ENCODE data around the gene SCAMP5. TPM values are rescaled to one million over a fixed set of nuclear protein-coding genes. Genes with fewer than 3 reads are reported as not detected.

The SCAMP5 gene
- total RNA-seq, 4 donors from 2014 or later = 7.6 to 16.7 (median 10.1) TPM

DNA sequence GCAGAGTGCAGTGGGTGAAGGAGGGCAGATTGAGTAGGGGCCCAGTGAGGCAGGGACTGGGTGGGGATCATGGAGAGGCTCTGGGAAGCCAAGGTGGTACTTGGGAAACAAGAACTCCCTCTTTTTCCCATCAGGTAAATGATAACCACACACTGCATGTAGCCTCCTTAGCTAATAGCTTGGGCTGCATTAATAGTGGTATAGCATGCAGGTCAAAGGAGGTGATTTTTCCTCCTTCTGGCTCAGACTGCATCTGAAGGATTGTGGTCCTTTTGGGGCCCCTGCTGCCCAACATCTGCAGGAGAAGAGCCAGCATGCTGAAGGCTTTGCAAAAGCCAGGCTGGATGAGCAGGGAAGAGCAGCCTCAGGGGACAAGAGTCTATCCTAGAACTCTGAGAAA is 73.4 kb downstream of the SCAMP5 start:
- Histone ChIP-seq H3K4me1 (no peaks in the 10 kb centered on the region), H3K4me3 (replicated peaks in 1 of 3) (no peak overlapping the region), H3K27ac (no peak overlapping the region), H3K36me3 (no peaks in the 10 kb centered on the region), H3K9me3 (no peaks in the 10 kb centered on the region), H3K27me3 (no peaks in the 10 kb centered on the region)
- intact Hi-C loops (cut with DNase I) = no loop called here
- DNase-seq = no peak
- TF ChIP-seq POLR2A (IDR thresholded peaks at IDR 0.05) = no peak
- TF ChIP-seq, protein P1, sequence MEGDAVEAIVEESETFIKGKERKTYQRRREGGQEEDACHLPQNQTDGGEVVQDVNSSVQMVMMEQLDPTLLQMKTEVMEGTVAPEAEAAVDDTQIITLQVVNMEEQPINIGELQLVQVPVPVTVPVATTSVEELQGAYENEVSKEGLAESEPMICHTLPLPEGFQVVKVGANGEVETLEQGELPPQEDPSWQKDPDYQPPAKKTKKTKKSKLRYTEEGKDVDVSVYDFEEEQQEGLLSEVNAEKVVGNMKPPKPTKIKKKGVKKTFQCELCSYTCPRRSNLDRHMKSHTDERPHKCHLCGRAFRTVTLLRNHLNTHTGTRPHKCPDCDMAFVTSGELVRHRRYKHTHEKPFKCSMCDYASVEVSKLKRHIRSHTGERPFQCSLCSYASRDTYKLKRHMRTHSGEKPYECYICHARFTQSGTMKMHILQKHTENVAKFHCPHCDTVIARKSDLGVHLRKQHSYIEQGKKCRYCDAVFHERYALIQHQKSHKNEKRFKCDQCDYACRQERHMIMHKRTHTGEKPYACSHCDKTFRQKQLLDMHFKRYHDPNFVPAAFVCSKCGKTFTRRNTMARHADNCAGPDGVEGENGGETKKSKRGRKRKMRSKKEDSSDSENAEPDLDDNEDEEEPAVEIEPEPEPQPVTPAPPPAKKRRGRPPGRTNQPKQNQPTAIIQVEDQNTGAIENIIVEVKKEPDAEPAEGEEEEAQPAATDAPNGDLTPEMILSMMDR (IDR thresholded peaks at IDR 0.05) = no peak

DNA sequence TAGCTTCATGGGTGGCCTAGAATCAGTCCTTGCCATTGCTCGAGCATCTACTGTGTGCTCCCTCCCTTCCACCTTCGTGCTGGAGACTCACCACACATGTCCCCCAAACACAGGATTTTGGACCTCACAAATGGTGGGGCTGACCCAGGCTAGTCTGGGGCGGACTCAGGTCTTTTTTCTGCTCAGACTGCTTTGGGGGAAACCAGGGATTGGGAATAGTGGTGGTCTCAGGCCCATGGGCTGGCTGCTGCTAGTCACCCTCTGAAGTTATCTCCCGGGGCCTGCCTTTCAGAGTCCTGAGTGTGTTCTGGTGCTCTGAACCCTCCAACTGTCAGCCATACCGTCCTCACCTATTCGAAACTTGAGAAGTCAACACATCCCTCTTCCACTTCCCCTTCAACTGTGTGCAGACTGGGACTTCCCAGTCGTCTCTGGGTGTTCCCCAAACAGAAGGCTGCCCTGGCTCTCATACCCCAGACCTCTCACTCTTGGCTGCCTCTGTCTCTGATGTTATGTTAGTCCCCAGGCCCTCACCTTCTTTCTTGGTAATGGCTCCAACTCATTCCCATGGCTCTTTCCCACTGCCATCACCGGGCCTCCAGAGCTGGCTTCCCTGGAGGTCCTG is 74.0 kb downstream of the SCAMP5 start:
- no peak overlapping the region for H3K4me3 ChIP-seq (replicated peaks in 1 of 3)
- 85 to 86% methylated on average over 8 of the region's 8 CpGs for WGBS, 2 donors
- no peak for DNase-seq
- H3K27me3 ChIP-seq = no peaks in the 10 kb centered on the region
- H3K27ac ChIP-seq = no peak overlapping the region
- no peaks in the 10 kb centered on the region for H3K9me3 ChIP-seq
- intact Hi-C loops (cut with DNase I) = no loop called here
- TF ChIP-seq POLR2A (IDR thresholded peaks at IDR 0.05) = no peak
- TF ChIP-seq, protein P1 (IDR thresholded peaks at IDR 0.05) = no peak
- H3K36me3 ChIP-seq = no peaks in the 10 kb centered on the region
- H3K4me1 ChIP-seq = no peaks in the 10 kb centered on the region

DNA sequence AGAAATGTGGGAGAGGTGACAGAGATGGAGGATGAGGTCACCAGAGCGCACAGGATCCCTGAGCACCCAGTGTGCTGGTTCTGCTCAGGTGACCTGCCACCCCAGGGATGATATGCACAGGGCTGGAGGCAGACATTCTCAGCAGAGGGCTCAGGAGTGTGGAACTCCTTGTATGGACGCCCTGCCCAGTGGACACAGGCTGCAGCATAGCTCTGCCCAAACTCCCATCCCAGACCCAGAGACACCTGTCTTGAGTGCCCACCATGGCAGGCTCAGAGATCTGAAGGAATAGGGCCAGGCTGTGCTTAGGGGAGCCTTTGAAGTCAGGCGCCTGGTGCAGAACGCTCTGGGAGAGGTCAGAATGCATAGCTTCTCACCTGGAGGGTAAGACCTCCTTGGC is 75.3 kb downstream of the SCAMP5 start:
- H3K4me3 ChIP-seq (replicated peaks in 1 of 3) = no peak overlapping the region
- intact Hi-C loops (cut with DNase I) = no loop called here
- no peak for DNase-seq
- no peak overlapping the region for H3K27ac ChIP-seq
- H3K9me3 ChIP-seq = no peaks in the 10 kb centered on the region
- H3K36me3 ChIP-seq = no peaks in the 10 kb centered on the region
- H3K27me3 ChIP-seq = no peaks in the 10 kb centered on the region
- no peak for TF ChIP-seq POLR2A (IDR thresholded peaks at IDR 0.05)
- TF ChIP-seq, protein P1 (IDR thresholded peaks at IDR 0.05) = no peak
- no peaks in the 10 kb centered on the region for H3K4me1 ChIP-seq
- WGBS, 2 donors = 67 to 100% methylated on average over 2 to 3 of the region's 4 CpGs

Small RNA genes lying within 50 kb of the gene (small RNA-seq; reads per million reads assigned to genes)
- gene AC015720.1 (not detected), gene RF00019 (not detected)

Other genes with a start within 250 kb of the SCAMP5 start
- 1 to 10 TPM; 1.3 to 9.9 (median 2.9) TPM for gene CYP1A2, start 246.7 kb upstream of the SCAMP5 start, total RNA-seq
- 10 to 100 TPM; 18.2 to 24.3 (median 20.3) TPM for gene CSK, start 213.5 kb upstream of the SCAMP5 start, total RNA-seq
- gene LMAN1L, start 182.7 kb upstream of the SCAMP5 start, total RNA-seq = 1 to 10 TPM in 1 of 4 donors, not detected in 3; 3.5 TPM
- not detected for gene CPLX3, start 168.9 kb upstream of the SCAMP5 start, total RNA-seq
- 10 to 100 TPM; 40.9 to 91.1 (median 74.7) TPM for gene ULK3, start 152.4 kb upstream of the SCAMP5 start, total RNA-seq
- gene SCAMP2, start 122.2 kb upstream of the SCAMP5 start, total RNA-seq = 100 to 1,000 TPM in 2 of 4 donors, 10 to 100 TPM in 2; 59.3 to 129 (median 104) TPM
- gene MPI, start 105.5 kb upstream of the SCAMP5 start, total RNA-seq = 10 to 100 TPM; 72.2 to 91.1 (median 88.5) TPM
- 100 to 1,000 TPM in 1 of 4 donors, 10 to 100 TPM in 3; 72.1 to 136 (median 88.2) TPM for gene FAM219B, start 88.7 kb upstream of the SCAMP5 start, total RNA-seq
- gene COX5A, start 57.5 kb upstream of the SCAMP5 start, total RNA-seq = 100 to 1,000 TPM; 103 to 235 (median 166) TPM
- gene RPP25, start 38.8 kb upstream of the SCAMP5 start, total RNA-seq = 10 to 100 TPM; 14.2 to 23.1 (median 16.4) TPM
- 10 to 100 TPM in 3 of 4 donors, 1 to 10 TPM in 1; 3.5 to 31.2 (median 20.6) TPM for gene PPCDC, start 28.0 kb downstream of the SCAMP5 start, total RNA-seq
- gene C15orf39, start 206.3 kb downstream of the SCAMP5 start, total RNA-seq = 10 to 100 TPM; 10.6 to 18.3 (median 16.7) TPM